Transverse colon (tissue), 4 donors: ENCODE results near the gene RING1. TPM values are rescaled to one million over a fixed set of nuclear protein-coding genes. Genes with fewer than 3 reads are reported as not detected.
A peak's percentile ranks its signal among the peaks of the same experiment; 100 is the strongest.

Experiments
- DNase-seq: peaks from one replicate; pipeline ENCODE4 v3.0.0-alpha.2; 2019
- H3K27ac ChIP-seq, 4 donors: fragments of 200-600 bp; sonication (generic); 2 replicates each; pipeline ENCODE4 v1.5.1; 2016 to 2018; ENCODE audit warnings: inconsistent platforms in 4 of 4
- H3K27me3 ChIP-seq: fragments of 200-600 bp; sonication (generic); 2 replicates; pipeline ENCODE4 v1.5.1; 2017; ENCODE audit warnings: inconsistent platforms
- H3K36me3 ChIP-seq, 4 donors: fragments of 200-600 bp; sonication (generic); 2 replicates each; pipeline ENCODE4 v1.5.1; 2017 to 2019; ENCODE audit warnings: inconsistent platforms in 4 of 4
- H3K4me1 ChIP-seq, 4 donors: fragments of 200-600 bp; sonication (generic); 2 replicates each; pipeline ENCODE4 v1.5.1; 2017 to 2020; ENCODE audit warnings: inconsistent platforms in 4 of 4
- H3K4me3 ChIP-seq, 4 donors: fragments of 200-600 bp; sonication (generic); 1 replicate in 1 of 4; 2 replicates in 3 of 4; pipeline versions ENCODE4 v1.5.1 to v1.6.1; 2017 to 2019; ENCODE audit warnings: inconsistent platforms in 4 of 4
- H3K9me3 ChIP-seq, 2 donors: fragments of 200-600 bp; sonication (generic); 2 replicates each; pipeline ENCODE4 v1.5.1; 2017 to 2019; ENCODE audit warnings: inconsistent platforms in 2 of 2
- CTCF ChIP-seq, 5 experiments: fragments of 200-600 bp in 3 of 5; fragments of 450-650 bp in 2 of 5; sonication (generic) in 3 of 5; IDR thresholded peaks; 1 replicate in 2 of 5; 2 replicates in 3 of 5; pipeline ENCODE4 v1.5.1; 2016 to 2017; ENCODE audit warnings: antibody characterized with exemption in 5 of 5, inconsistent platforms in 3 of 5, mild to moderate bottlenecking in 2 of 5, moderate library complexity in 1 of 5
- EP300 ChIP-seq: sonication (generic); formaldehyde crosslinking; IDR thresholded peaks from one replicate; pipeline ENCODE4 v1.6.1; 2017; ENCODE audit warnings: antibody characterized with exemption, low read depth
- POLR2A ChIP-seq: fragments of 450-650 bp; IDR thresholded peaks from one replicate; pipeline ENCODE4 v1.6.1; 2016; ENCODE audit warnings: antibody characterized with exemption, mild to moderate bottlenecking, moderate library complexity
- POLR2AphosphoS5 ChIP-seq, 3 donors: sonication (generic); formaldehyde crosslinking; IDR thresholded peaks; one replicate each; pipeline ENCODE4 v1.6.1; 2016; ENCODE audit warnings: antibody characterized with exemption in 3 of 3
- WGBS, 2 donors: methylation state at CpG; one replicate each; pipeline ENCODE4 v1.1.5; 2018; ENCODE audit warnings: low coverage in 1 of 2; 5-methylcytosine and 5-hydroxymethylcytosine counted together
- in situ Hi-C, 4 donors: fragments of 200-750 bp; cut with MboI; loops; one replicate each; pipeline versions ENCODE4 v1.15.0 to v1.15.1; 2017; ENCODE audit warnings: low sequenced_read_pairs in 3 of 4, low pct_ligation_motif_present in 1 of 4, low pct_unique_long_range_greater_than_20kb in 1 of 4
- intact Hi-C: fragments of 100-400 bp; cut with DNase I; formaldehyde crosslinking; loops from one replicate; pipeline ENCODE4 v1.15.1; 2023; ENCODE audit warnings: low total_unique reads
- total RNA-seq, 4 donors: library from RNA; depleted of rRNA; stranded (reverse); fragments of >200 nt; gene quantifications; one replicate each; pipeline ENCODE4 v1.1.0, GENCODE V29; 2016

The RING1 gene
- total RNA-seq, 4 donors from 2014 or later, result 10.8 to 29.9 (median 19.9) TPM

- no peak for DNase-seq
- H3K27me3 ChIP-seq, result peaks cover 37% of the 10 kb centered on the region
- H3K9me3 ChIP-seq, result no peaks in the 10 kb centered on the region
- peaks cover 0 to 19% (median 9%) of the 10 kb centered on the region in 4 donors for H3K36me3 ChIP-seq
- peak within 1 kb of the TSS; percentile 10 to 45 (median 32) for H3K4me3 ChIP-seq
- in situ Hi-C loops (no loop called here), intact Hi-C loops (no loop called here)
- H3K27ac ChIP-seq, result peak within 1 kb of the TSS in 3 of 4 donors; percentile 6 to 46 (median 44)
- TF ChIP-seq CTCF (IDR thresholded peaks at IDR 0.05) (no peak), POLR2AphosphoS5 (IDR thresholded peaks at IDR 0.05) (no peak), POLR2A (no peak), EP300 (no peak)
- H3K4me1 ChIP-seq, result peaks cover 9 to 20% (median 12%) of the 10 kb centered on the region in 4 donors
- WGBS, 2 donors, result 8% methylated on average over 30 of the region's 35 CpGs; no CpG with 5 or more reads in 1 of the 2 donors
Measured at GRCh38 chr6:33192105-33192646, 16.1 kb upstream of the RING1 start, which contains the start of gene COL11A2. TSS of gene COL11A2 (minus strand) at chr6:33192467. CDS start at chr6:33192240, 227 bp downstream.

DNA sequence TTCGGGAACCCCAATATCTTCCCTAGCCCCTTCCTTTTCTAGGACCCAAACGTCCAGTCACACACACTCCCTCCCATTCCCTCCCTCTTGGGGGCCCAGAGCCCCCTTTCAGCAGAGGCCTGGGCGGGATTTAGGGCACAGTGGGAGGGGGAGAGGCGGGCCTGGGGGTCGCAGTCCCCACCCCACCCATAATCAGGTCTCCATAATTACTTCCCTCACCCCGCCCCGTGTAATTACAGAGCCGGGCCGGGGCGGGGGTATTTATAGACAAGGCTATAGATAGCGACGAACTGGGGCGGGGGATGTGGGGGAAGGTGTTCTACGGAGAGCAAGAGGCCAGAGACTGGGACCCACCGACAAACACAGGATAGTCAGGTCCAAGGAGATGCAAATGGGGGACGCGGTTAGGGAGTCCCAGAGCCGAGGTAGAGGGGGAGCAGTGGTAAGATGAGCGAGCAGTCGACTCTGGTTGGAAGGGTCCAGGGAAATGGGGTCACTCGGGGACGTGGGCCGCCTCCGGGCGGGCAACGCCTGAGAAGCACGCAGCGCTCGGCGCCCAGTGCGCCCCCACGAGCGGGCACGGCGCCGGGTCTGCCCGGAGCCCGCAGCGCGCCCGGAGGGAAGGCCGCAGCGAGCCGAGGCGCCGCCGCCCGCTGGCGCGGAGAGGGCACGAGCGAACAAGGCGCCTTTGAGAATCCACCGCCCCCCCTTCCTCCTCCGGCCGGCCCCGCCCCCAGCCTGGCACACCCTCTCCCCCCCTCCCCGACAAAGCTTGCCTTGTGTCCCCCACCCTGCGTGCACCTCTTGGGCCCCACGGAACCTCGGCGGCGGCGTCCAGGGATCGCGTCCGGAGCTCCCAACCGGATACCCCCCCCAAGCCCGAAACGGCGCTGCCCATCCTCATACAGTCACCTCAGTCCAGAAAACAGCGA is 15.4 kb upstream of the RING1 start:
- intact Hi-C loops (no loop called here), in situ Hi-C loops (no loop called here)
- Histone ChIP-seq H3K27me3 (peaks cover 37% of the 10 kb centered on the region), H3K4me1 (peaks cover 10 to 28% (median 17%) of the 10 kb centered on the region in 4 donors), H3K4me3 (peak overlapping the region; percentile 10 to 45 (median 32)), H3K27ac (peak overlapping the region; percentile 6 to 46 (median 27)), H3K9me3 (no peaks in the 10 kb centered on the region), H3K36me3 (peaks cover 0 to 20% (median 9%) of the 10 kb centered on the region in 4 donors)
- no peak for TF ChIP-seq CTCF (IDR thresholded peaks at IDR 0.05)
- TF ChIP-seq POLR2AphosphoS5 (IDR thresholded peaks at IDR 0.05), result no peak
- 2 to 4% methylated on average over 9 to 56 of the region's 72 CpGs for WGBS, 2 donors
- DNase-seq, result peak; percentile 32

- peak overlapping the region in 3 of 4 donors; percentile 10 to 46 (median 44) for H3K27ac ChIP-seq
- H3K27me3 ChIP-seq, result peaks cover 37% of the 10 kb centered on the region
- 28 to 65% methylated on average over 3 to 6 of the region's 6 CpGs for WGBS, 2 donors
- no peak for DNase-seq
- peak overlapping the region in 1 of 4 donors; percentile 45 for H3K4me3 ChIP-seq
- no peaks in the 10 kb centered on the region for H3K9me3 ChIP-seq
- TF ChIP-seq CTCF (IDR thresholded peaks at IDR 0.05), result no peak
- H3K4me1 ChIP-seq, result peaks cover 15 to 34% (median 23%) of the 10 kb centered on the region in 4 donors
- H3K36me3 ChIP-seq, result peaks cover 0 to 20% (median 9%) of the 10 kb centered on the region in 4 donors
- in situ Hi-C loops, result no loop called here
- intact Hi-C loops, result no loop called here
Measured at GRCh38 chr6:33193619-33194018, 14.7 kb upstream of the RING1 start.

DNA sequence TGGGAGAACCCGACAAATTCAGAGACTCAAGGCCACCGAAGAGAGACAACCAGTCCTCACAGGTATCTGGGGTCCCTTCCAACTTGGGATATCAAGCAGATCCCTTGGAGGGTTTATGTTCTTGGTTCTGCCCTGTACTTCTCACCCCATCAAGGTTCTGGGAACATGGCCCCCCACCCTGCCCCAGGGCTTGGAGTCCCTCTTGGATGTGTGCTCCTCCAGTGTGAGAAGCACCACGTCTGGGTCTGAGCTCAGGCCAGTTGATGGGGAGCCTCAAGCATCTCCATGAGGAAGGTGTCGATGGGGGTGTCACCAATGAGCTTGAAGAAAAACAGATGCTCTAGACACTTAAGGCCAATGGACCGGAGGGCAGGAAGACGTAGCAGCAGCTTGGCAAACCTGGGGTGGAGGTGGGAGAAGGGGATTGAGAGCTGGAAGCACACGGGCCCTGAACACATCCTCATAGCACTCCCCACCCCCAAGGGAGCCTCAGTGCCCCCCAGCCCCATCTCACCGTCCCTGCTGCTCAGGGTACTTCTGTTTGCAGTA is 13.8 kb upstream of the RING1 start:
- TF ChIP-seq CTCF (IDR thresholded peaks at IDR 0.05), result no peak
- no peak for TF ChIP-seq EP300
- TF ChIP-seq POLR2AphosphoS5 (IDR thresholded peaks at IDR 0.05), result no peak
- TF ChIP-seq POLR2A, result no peak
- DNase-seq, result no peak
- Histone ChIP-seq H3K4me1 (peaks cover 22 to 42% (median 31%) of the 10 kb centered on the region in 4 donors), H3K4me3 (no peak overlapping the region), H3K36me3 (peaks cover 0 to 20% (median 9%) of the 10 kb centered on the region in 4 donors), H3K27ac (no peak overlapping the region), H3K9me3 (no peaks in the 10 kb centered on the region), H3K27me3 (peaks cover 36% of the 10 kb centered on the region)
- in situ Hi-C loops, result no loop called here
- WGBS, 2 donors, result 75 to 100% methylated on average over 2 to 8 of the region's 8 CpGs
- intact Hi-C loops, result no loop called here
